NCI-H1694 (cell line): ENCODE results near the gene GAMT.
"Not testable (repeated sequence)": the region's sequence is repeated elsewhere in the genome, so short reads cannot be mapped to it uniquely, and the experiment has no call there.

ENCODE experiments used
- DNase-seq: peaks from one replicate; lab custom pipeline; 2025; lab: John Stamatoyannopoulos, UW

GAMT gene

GRCh38 chr19:1401138-1401888 lies at the start of gene GAMT:
Gene GAMT, minus strand, starts transcription at chr19:1401542. Its CDS starts 66 bp downstream, at chr19:1401476.
- no peak for DNase-seq

- no peak for DNase-seq
Measured at GRCh38 chr19:1449467-1450442, 48.4 kb upstream of the GAMT start, which contains the start of gene APC2. Gene APC2, plus strand, starts transcription at chr19:1450121. Its CDS starts 2,881 bp downstream, at chr19:1453002.

- no peak for DNase-seq
Measured at GRCh38 chr19:1447944-1448343, 46.6 kb upstream of the GAMT start.

GRCh38 chr19:1447504-1447903 lies 46.2 kb upstream of the GAMT start:
- no peak for DNase-seq

GRCh38 chr19:1446713-1447481 lies 45.6 kb upstream of the GAMT start:
- no peak for DNase-seq

- peak; percentile 17 for DNase-seq
Measured at GRCh38 chr19:1445932-1446712, 44.8 kb upstream of the GAMT start.

GRCh38 chr19:1445185-1445931 lies 44.0 kb upstream of the GAMT start:
- DNase-seq = no peak

GRCh38 chr19:1441677-1442438 lies 40.5 kb upstream of the GAMT start:
- DNase-seq = no peak

GRCh38 chr19:1441022-1441426 lies 39.7 kb upstream of the GAMT start:
- DNase-seq = no peak

GRCh38 chr19:1440418-1440801 lies 39.1 kb upstream of the GAMT start:
- no peak for DNase-seq

- DNase-seq = not testable (repeated sequence)
Measured at GRCh38 chr19:1439525-1440417, 38.4 kb upstream of the GAMT start.

GRCh38 chr19:1438933-1439354 lies 37.6 kb upstream of the GAMT start:
- no peak for DNase-seq

GRCh38 chr19:1438035-1438932 lies 36.9 kb upstream of the GAMT start, which contains the start of gene RPS15:
Gene RPS15, plus strand, starts transcription at chr19:1438396. Its CDS starts 30 bp downstream, at chr19:1438426.
- DNase-seq = peak; percentile 62

GRCh38 chr19:1437609-1438008 lies 36.3 kb upstream of the GAMT start:
- DNase-seq = no peak

- no peak for DNase-seq
Measured at GRCh38 chr19:1435378-1435989, 34.1 kb upstream of the GAMT start.

GRCh38 chr19:1434577-1435060 lies 33.3 kb upstream of the GAMT start:
- no peak for DNase-seq

- no peak for DNase-seq
Measured at GRCh38 chr19:1434040-1434366, 32.7 kb upstream of the GAMT start.
